Measurements from ENCODE around the gene RPS6KB2.

- no peak for TF ChIP-seq EZH2 (IDR thresholded peaks at IDR 0.05; ENCODE audit: low read depth)
- no peak for TF ChIP-seq CTCF (conservative IDR thresholded peaks at IDR 0.05)
Observed at GRCh38 chr11:67463186-67463585, 34.9 kb downstream of the RPS6KB2 start.

All from PC-9 (cell line).